Neuron (in vitro differentiated cells): ENCODE measurements around the gene CEP164.

ENCODE experiments used
- H2AFZ ChIP-seq: one replicate; pipeline ENCODE4 v1.6.1; 2013; ENCODE audit warnings: low read depth, mild to moderate bottlenecking, inconsistent platforms, low read length, moderate library complexity
- H3K27me3 ChIP-seq: one replicate; pipeline ENCODE4 v1.6.1; 2013; ENCODE audit warnings: low read length; ENCODE audit not compliant: insufficient read depth
- H3K36me3 ChIP-seq: one replicate; pipeline ENCODE4 v1.6.1; 2013; ENCODE audit warnings: low read length; ENCODE audit not compliant: insufficient read depth
- H3K4me1 ChIP-seq: one replicate; pipeline ENCODE4 v1.6.1; 2013; ENCODE audit warnings: low read length; ENCODE audit not compliant: insufficient read depth
- H3K4me3 ChIP-seq: 2 replicates; pipeline ENCODE4 v1.5.1; 2013; ENCODE audit warnings: mild to moderate bottlenecking, low read length, moderate library complexity
- H3K9me3 ChIP-seq: one replicate; pipeline ENCODE4 v1.6.1; 2013; ENCODE audit warnings: low read length

Gene CEP164

GRCh38 chr11:117296881-117297280, 30.8 kb upstream of the CEP164 start:
- Histone ChIP-seq H3K4me1 (peaks cover 19% of the 10 kb centered on the region), H3K36me3 (peaks cover 28% of the 10 kb centered on the region), H3K4me3 (no peak overlapping the region), H3K27me3 (no peaks in the 10 kb centered on the region), H2AFZ (no peak overlapping the region), H3K9me3 (no peaks in the 10 kb centered on the region)

GRCh38 chr11:117298195-117298594, 29.5 kb upstream of the CEP164 start:
- Histone ChIP-seq H3K4me1 (peaks cover 19% of the 10 kb centered on the region), H2AFZ (no peak overlapping the region), H3K36me3 (peaks cover 19% of the 10 kb centered on the region), H3K27me3 (no peaks in the 10 kb centered on the region), H3K9me3 (no peaks in the 10 kb centered on the region), H3K4me3 (no peak overlapping the region)

- Histone ChIP-seq H3K27me3 (no peaks in the 10 kb centered on the region), H2AFZ (peak overlapping the region; percentile 49), H3K4me3 (peak overlapping the region; percentile 36), H3K36me3 (peaks cover 14% of the 10 kb centered on the region), H3K9me3 (no peaks in the 10 kb centered on the region), H3K4me1 (peaks cover 19% of the 10 kb centered on the region)
Observed at GRCh38 chr11:117299351-117300282, 28.0 kb upstream of the CEP164 start.

- peaks cover 19% of the 10 kb centered on the region for H3K4me1 ChIP-seq
- peaks cover 9% of the 10 kb centered on the region for H3K36me3 ChIP-seq
- H3K27me3 ChIP-seq: no peaks in the 10 kb centered on the region
- H3K9me3 ChIP-seq: no peaks in the 10 kb centered on the region
- H2AFZ ChIP-seq: peak overlapping the region; percentile 49
- H3K4me3 ChIP-seq: peak overlapping the region; percentile 36
Observed at GRCh38 chr11:117300283-117300663, 27.4 kb upstream of the CEP164 start.

- Histone ChIP-seq H3K9me3 (no peaks in the 10 kb centered on the region), H3K36me3 (peaks cover 4% of the 10 kb centered on the region), H3K27me3 (no peaks in the 10 kb centered on the region), H3K4me3 (no peak overlapping the region), H2AFZ (peak overlapping the region; percentile 49), H3K4me1 (peaks cover 19% of the 10 kb centered on the region)
Observed at GRCh38 chr11:117300773-117301172, 26.9 kb upstream of the CEP164 start.

GRCh38 chr11:117302228-117302627, 25.4 kb upstream of the CEP164 start:
- Histone ChIP-seq H3K36me3 (no peaks in the 10 kb centered on the region), H3K9me3 (no peaks in the 10 kb centered on the region), H3K4me3 (no peak overlapping the region), H3K4me1 (peaks cover 19% of the 10 kb centered on the region), H3K27me3 (no peaks in the 10 kb centered on the region), H2AFZ (no peak overlapping the region)

- Histone ChIP-seq H3K4me1 (peaks cover 19% of the 10 kb centered on the region), H3K36me3 (no peaks in the 10 kb centered on the region), H2AFZ (no peak overlapping the region), H3K4me3 (no peak overlapping the region), H3K27me3 (no peaks in the 10 kb centered on the region), H3K9me3 (no peaks in the 10 kb centered on the region)
Observed at GRCh38 chr11:117303101-117303500, 24.6 kb upstream of the CEP164 start.

GRCh38 chr11:117303646-117304315, 23.9 kb upstream of the CEP164 start:
- no peak overlapping the region for H2AFZ ChIP-seq
- H3K4me3 ChIP-seq: no peak overlapping the region
- no peaks in the 10 kb centered on the region for H3K9me3 ChIP-seq
- H3K27me3 ChIP-seq: no peaks in the 10 kb centered on the region
- H3K36me3 ChIP-seq: no peaks in the 10 kb centered on the region
- H3K4me1 ChIP-seq: peaks cover 19% of the 10 kb centered on the region

- Histone ChIP-seq H2AFZ (no peak overlapping the region), H3K27me3 (no peaks in the 10 kb centered on the region), H3K9me3 (no peaks in the 10 kb centered on the region), H3K4me1 (peaks cover 8% of the 10 kb centered on the region), H3K4me3 (no peak overlapping the region), H3K36me3 (no peaks in the 10 kb centered on the region)
Observed at GRCh38 chr11:117305145-117305544, 22.5 kb upstream of the CEP164 start.

- Histone ChIP-seq H3K4me3 (no peak overlapping the region), H3K4me1 (peaks cover 1% of the 10 kb centered on the region), H2AFZ (no peak overlapping the region), H3K9me3 (no peaks in the 10 kb centered on the region), H3K27me3 (no peaks in the 10 kb centered on the region), H3K36me3 (no peaks in the 10 kb centered on the region)
Observed at GRCh38 chr11:117309310-117309709, 18.3 kb upstream of the CEP164 start.

GRCh38 chr11:117313091-117313490, 14.6 kb upstream of the CEP164 start:
- peaks cover 19% of the 10 kb centered on the region for H3K4me1 ChIP-seq
- no peak overlapping the region for H2AFZ ChIP-seq
- H3K27me3 ChIP-seq: no peaks in the 10 kb centered on the region
- H3K36me3 ChIP-seq: no peaks in the 10 kb centered on the region
- H3K9me3 ChIP-seq: no peaks in the 10 kb centered on the region
- no peak overlapping the region for H3K4me3 ChIP-seq

- Histone ChIP-seq H3K36me3 (no peaks in the 10 kb centered on the region), H3K4me1 (peaks cover 19% of the 10 kb centered on the region), H3K9me3 (no peaks in the 10 kb centered on the region), H3K27me3 (no peaks in the 10 kb centered on the region), H3K4me3 (no peak overlapping the region), H2AFZ (no peak overlapping the region)
Observed at GRCh38 chr11:117313828-117314768, 13.6 kb upstream of the CEP164 start.
